ENCODE measurements around the gene AGBL4.

AGBL4 gene

GRCh38 chr1:48889082-48889481 lies 1134.7 kb downstream of the AGBL4 start:
- H3K36me3 ChIP-seq: no peaks in the 10 kb centered on the region
- no peak for TF ChIP-seq CTCF (IDR thresholded peaks at IDR 0.05)

GRCh38 chr1:48887796-48888195 lies 1136.0 kb downstream of the AGBL4 start:
- no peak overlapping the region for H3K4me3 ChIP-seq
- no peak for TF ChIP-seq CTCF (IDR thresholded peaks at IDR 0.05)
- H3K27me3 ChIP-seq: no peaks in the 10 kb centered on the region
- H3K4me1 ChIP-seq: no peaks in the 10 kb centered on the region
- intact Hi-C loops (cut with DNase I; ENCODE audit: low total_unique reads): no loop called here
- no peak overlapping the region for H3K27ac ChIP-seq
- no peaks in the 10 kb centered on the region for H3K36me3 ChIP-seq
- H3K9me3 ChIP-seq: no peaks in the 10 kb centered on the region
- no peak for DNase-seq

More at GRCh38 chr1:48889082-48889481, 1134.7 kb downstream of the AGBL4 start:
- no peaks in the 10 kb centered on the region for H3K9me3 ChIP-seq
- DNase-seq: no peak
- no peak overlapping the region for H3K27ac ChIP-seq
- no peak overlapping the region for H3K4me3 ChIP-seq
- intact Hi-C loops (cut with DNase I; ENCODE audit: low total_unique reads): no loop called here
- no peaks in the 10 kb centered on the region for H3K27me3 ChIP-seq
- no peaks in the 10 kb centered on the region for H3K4me1 ChIP-seq

GRCh38 chr1:48882020-48882419 lies 1141.7 kb downstream of the AGBL4 start:
- H3K27ac ChIP-seq: no peak overlapping the region
- H3K4me3 ChIP-seq: no peak overlapping the region
- TF ChIP-seq CTCF (IDR thresholded peaks at IDR 0.05): no peak
- peaks cover 0 to 5% (median 0%) of the 10 kb centered on the region in 4 donors for H3K4me1 ChIP-seq
- H3K27me3 ChIP-seq: no peaks in the 10 kb centered on the region
- no peak for DNase-seq
- H3K36me3 ChIP-seq: no peaks in the 10 kb centered on the region
- intact Hi-C loops (cut with DNase I; ENCODE audit: low total_unique reads): no loop called here
- H3K9me3 ChIP-seq: no peaks in the 10 kb centered on the region

GRCh38 chr1:48878191-48878940 lies 1145.4 kb downstream of the AGBL4 start:
- intact Hi-C loops (cut with DNase I; ENCODE audit: low total_unique reads): no loop called here
- Histone ChIP-seq H3K36me3 (no peaks in the 10 kb centered on the region), H3K27ac (no peak overlapping the region), H3K4me3 (no peak overlapping the region), H3K9me3 (no peaks in the 10 kb centered on the region), H3K4me1 (peaks cover 0 to 5% (median 0%) of the 10 kb centered on the region in 4 donors), H3K27me3 (no peaks in the 10 kb centered on the region)
- TF ChIP-seq CTCF (IDR thresholded peaks at IDR 0.05): no peak
- no peak for DNase-seq

GRCh38 chr1:48876330-48876785 lies 1147.4 kb downstream of the AGBL4 start:
- no peak for TF ChIP-seq CTCF (IDR thresholded peaks at IDR 0.05)
- no peak for DNase-seq
- no peaks in the 10 kb centered on the region for H3K36me3 ChIP-seq
- H3K4me1 ChIP-seq: peaks cover 0 to 5% (median 0%) of the 10 kb centered on the region in 4 donors
- intact Hi-C loops (cut with DNase I; ENCODE audit: low total_unique reads): no loop called here
- H3K27ac ChIP-seq: no peak overlapping the region
- no peaks in the 10 kb centered on the region for H3K27me3 ChIP-seq
- no peak overlapping the region for H3K4me3 ChIP-seq
- H3K9me3 ChIP-seq: no peaks in the 10 kb centered on the region
